Stromal cell of bone marrow (primary cell): ENCODE measurements around the gene GOLGA5.
A peak's percentile ranks its signal among the peaks of the same experiment; 100 is the strongest.

ENCODE experiments used
- DNase-seq: peaks from one replicate; pipeline ENCODE4 v3.0.0-alpha.2; 2012; ENCODE audit warnings: low read depth

Gene GOLGA5

GRCh38 chr14:92880351-92880750 lies 86.2 kb downstream of the GOLGA5 start:
- no peak for DNase-seq

- peak; percentile 30 for DNase-seq
Observed at GRCh38 chr14:92880851-92881250, 86.7 kb downstream of the GOLGA5 start.

GRCh38 chr14:92883066-92883465 lies 89.0 kb downstream of the GOLGA5 start:
- DNase-seq, result no peak

GRCh38 chr14:92884410-92884809 lies 90.3 kb downstream of the GOLGA5 start:
- no peak for DNase-seq

GRCh38 chr14:92885279-92886061 lies 91.4 kb downstream of the GOLGA5 start:
- DNase-seq, result no peak

- DNase-seq, result no peak
Observed at GRCh38 chr14:92886337-92886736, 92.2 kb downstream of the GOLGA5 start.

- DNase-seq, result no peak
Observed at GRCh38 chr14:92887157-92887556, 93.1 kb downstream of the GOLGA5 start.

GRCh38 chr14:92888896-92889295 lies 94.8 kb downstream of the GOLGA5 start:
- no peak for DNase-seq
